Measurements from ENCODE around the gene CKMT2. TPM values are rescaled to one million over a fixed set of nuclear protein-coding genes. Genes with fewer than 3 reads are reported as not detected.

CKMT2 gene
- total RNA-seq, 2 donors from 2014 or later = 0.40 to 2.0 TPM

DNA sequence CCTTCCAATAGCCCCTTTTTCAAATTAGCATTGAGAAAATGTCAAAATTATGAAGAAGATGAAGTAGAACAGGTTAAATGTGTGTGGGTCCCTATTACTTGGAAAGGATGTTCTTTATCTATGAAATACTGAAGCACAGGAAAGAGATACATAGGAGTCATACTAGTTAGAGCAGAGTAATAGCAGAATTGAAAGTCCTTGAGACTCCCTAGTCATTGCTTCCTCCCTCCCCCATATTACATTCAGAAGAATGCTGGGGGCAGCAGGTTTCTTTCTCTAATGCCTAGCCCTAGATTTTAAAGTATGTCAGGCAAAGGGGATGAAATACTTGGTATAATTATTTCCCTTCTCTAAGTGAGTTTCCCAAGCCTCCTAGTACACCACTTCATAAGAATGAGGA lies 72.7 kb downstream of the CKMT2 start:
- peaks cover 5% of the 10 kb centered on the region for H3K4me1 ChIP-seq
- no peaks in the 10 kb centered on the region for H3K27me3 ChIP-seq
- DNase-seq = no peak
- intact Hi-C loops (cut with DNase I) = no loop called here
- TF ChIP-seq, protein P1, sequence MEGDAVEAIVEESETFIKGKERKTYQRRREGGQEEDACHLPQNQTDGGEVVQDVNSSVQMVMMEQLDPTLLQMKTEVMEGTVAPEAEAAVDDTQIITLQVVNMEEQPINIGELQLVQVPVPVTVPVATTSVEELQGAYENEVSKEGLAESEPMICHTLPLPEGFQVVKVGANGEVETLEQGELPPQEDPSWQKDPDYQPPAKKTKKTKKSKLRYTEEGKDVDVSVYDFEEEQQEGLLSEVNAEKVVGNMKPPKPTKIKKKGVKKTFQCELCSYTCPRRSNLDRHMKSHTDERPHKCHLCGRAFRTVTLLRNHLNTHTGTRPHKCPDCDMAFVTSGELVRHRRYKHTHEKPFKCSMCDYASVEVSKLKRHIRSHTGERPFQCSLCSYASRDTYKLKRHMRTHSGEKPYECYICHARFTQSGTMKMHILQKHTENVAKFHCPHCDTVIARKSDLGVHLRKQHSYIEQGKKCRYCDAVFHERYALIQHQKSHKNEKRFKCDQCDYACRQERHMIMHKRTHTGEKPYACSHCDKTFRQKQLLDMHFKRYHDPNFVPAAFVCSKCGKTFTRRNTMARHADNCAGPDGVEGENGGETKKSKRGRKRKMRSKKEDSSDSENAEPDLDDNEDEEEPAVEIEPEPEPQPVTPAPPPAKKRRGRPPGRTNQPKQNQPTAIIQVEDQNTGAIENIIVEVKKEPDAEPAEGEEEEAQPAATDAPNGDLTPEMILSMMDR (IDR thresholded peaks at IDR 0.05) = no peak
- H3K36me3 ChIP-seq = no peaks in the 10 kb centered on the region
- H3K9me3 ChIP-seq = no peaks in the 10 kb centered on the region
- H3K4me3 ChIP-seq = no peak overlapping the region
- H3K9ac ChIP-seq (ENCODE audit: low read depth in 2 of 2, low read length in 2 of 2) = no peak overlapping the region
- H3K27ac ChIP-seq = no peak overlapping the region

DNA sequence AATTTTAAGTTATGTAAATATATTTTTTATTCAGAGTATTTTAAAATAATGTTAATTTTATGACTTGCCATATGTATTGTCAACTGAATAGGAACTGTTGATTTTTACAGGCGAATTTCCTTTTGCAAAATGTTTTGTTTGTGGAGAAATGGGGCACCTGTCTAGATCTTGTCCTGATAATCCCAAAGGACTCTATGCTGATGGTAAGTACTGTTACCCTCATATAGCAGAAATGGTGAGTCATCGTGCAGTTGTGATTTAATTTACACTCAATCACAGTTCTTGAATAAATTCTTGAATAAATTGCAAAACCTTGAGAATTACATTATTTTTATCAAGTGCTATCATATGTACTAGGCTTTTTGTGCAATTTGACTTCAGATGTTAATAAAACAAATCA lies 75.7 kb downstream of the CKMT2 start:
- TF ChIP-seq, protein P1 (IDR thresholded peaks at IDR 0.05) = no peak
- intact Hi-C loops (cut with DNase I) = no loop called here
- no peaks in the 10 kb centered on the region for H3K36me3 ChIP-seq
- no peaks in the 10 kb centered on the region for H3K4me1 ChIP-seq
- no peaks in the 10 kb centered on the region for H3K9me3 ChIP-seq
- DNase-seq = no peak
- no peaks in the 10 kb centered on the region for H3K27me3 ChIP-seq
- no peak overlapping the region for H3K9ac ChIP-seq (ENCODE audit: low read depth in 2 of 2, low read length in 2 of 2)
- H3K4me3 ChIP-seq = no peak overlapping the region
- no peak overlapping the region for H3K27ac ChIP-seq

DNA sequence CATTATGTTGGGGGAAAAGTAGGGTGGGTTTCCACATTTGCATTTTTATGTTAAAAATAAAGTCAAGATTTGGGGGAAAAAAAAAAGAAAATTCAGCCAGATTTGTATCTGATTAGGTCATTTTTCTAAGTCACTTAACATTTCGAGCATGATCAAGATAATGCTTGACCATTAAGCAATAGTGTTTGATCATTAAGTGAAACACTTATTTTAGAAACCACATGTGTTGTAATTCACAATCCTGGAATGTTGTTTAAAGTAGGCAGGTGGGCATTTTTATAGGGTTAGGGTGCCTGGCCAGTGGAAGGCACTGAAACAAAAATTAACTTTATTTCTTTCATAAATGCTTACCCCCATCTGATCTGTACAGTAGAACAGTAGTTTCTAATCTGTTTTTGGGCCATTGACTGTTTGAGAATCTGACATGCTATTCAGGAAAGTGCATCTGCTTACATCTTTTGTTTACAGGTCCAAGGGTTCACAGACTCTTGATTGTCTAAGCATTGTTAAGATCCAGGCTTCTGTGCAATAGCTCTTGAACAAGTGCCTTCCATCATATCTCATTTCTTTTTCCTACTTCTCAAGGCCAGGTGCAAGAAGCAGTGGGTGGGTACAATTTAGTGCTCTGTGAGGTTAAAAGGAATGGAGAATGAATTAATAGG lies 77.4 kb downstream of the CKMT2 start:
- Histone ChIP-seq H3K27ac (no peak overlapping the region), H3K36me3 (no peaks in the 10 kb centered on the region), H3K9me3 (no peaks in the 10 kb centered on the region), H3K4me3 (no peak overlapping the region), H3K4me1 (no peaks in the 10 kb centered on the region), H3K9ac (ENCODE audit: low read depth in 2 of 2, low read length in 2 of 2) (no peak overlapping the region), H3K27me3 (no peaks in the 10 kb centered on the region)
- TF ChIP-seq, protein P1 (IDR thresholded peaks at IDR 0.05) = no peak
- intact Hi-C loops (cut with DNase I) = no loop called here
- DNase-seq = no peak

DNA sequence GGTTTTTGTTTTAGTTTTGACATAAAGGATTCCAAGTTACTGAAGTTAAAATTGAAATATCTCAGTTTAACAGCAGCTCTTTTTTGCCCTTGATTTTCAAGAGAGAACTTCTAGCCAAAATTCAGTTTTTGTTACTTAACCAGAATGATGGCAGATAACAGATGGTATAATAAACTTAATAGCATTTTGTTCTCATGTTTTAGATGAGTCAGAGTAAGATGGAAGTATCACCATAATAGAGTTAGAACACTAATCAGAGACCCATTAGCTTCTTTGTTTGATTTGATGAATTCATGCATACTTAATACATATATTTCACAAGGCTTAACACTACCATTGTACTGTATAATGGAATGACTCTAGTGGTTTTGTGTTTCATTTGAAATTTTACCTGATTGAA lies 80.2 kb downstream of the CKMT2 start:
- no peak for DNase-seq
- Histone ChIP-seq H3K9ac (ENCODE audit: low read depth in 2 of 2, low read length in 2 of 2) (no peak overlapping the region), H3K9me3 (no peaks in the 10 kb centered on the region), H3K4me1 (no peaks in the 10 kb centered on the region), H3K27ac (no peak overlapping the region), H3K27me3 (no peaks in the 10 kb centered on the region), H3K36me3 (no peaks in the 10 kb centered on the region), H3K4me3 (no peak overlapping the region)
- TF ChIP-seq, protein P1 (IDR thresholded peaks at IDR 0.05) = no peak
- intact Hi-C loops (cut with DNase I) = no loop called here

DNA sequence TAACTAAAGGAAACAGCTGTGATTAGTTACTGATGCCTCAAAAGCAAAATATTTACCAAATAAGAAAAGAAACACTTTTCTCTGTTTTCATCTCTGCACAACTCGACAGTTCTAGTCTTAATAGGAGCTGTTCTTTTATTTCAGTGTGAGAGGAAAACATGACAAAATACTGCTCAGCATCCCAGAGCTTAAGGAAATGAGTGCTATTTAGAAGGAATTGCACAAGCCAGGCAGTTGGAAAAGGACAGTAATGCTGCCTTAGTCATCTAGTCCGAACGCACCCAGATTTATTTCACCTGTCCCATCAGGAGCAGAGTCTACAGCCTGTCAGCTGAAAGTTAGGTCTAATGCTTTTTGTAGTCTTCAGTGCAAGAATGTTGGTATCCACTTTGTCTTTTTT lies 80.6 kb downstream of the CKMT2 start:
- Histone ChIP-seq H3K9ac (ENCODE audit: low read depth in 2 of 2, low read length in 2 of 2) (no peak overlapping the region), H3K9me3 (no peaks in the 10 kb centered on the region), H3K4me3 (no peak overlapping the region), H3K27me3 (no peaks in the 10 kb centered on the region), H3K27ac (no peak overlapping the region), H3K4me1 (no peaks in the 10 kb centered on the region), H3K36me3 (no peaks in the 10 kb centered on the region)
- intact Hi-C loops (cut with DNase I) = no loop called here
- DNase-seq = no peak
- TF ChIP-seq, protein P1 (IDR thresholded peaks at IDR 0.05) = no peak

Data from colonic mucosa (tissue), 4 donors.